Testis (tissue), 5 donors: ENCODE data around the gene ZNF335. TPM values are rescaled to one million over a fixed set of nuclear protein-coding genes. Genes with fewer than 3 reads are reported as not detected.

Experiments used
- DNase-seq: peaks from one replicate; pipeline ENCODE4 v3.0.0-alpha.2; 2019
- H3K27ac ChIP-seq, 2 donors: fragments of 200-600 bp; sonication (generic); one replicate each; pipeline ENCODE4 v1.5.1; 2019
- H3K27me3 ChIP-seq: fragments of 200-600 bp; sonication (generic); one replicate; pipeline ENCODE4 v1.5.1; 2019
- H3K36me3 ChIP-seq: fragments of 200-600 bp; sonication (generic); one replicate; pipeline ENCODE4 v1.5.1; 2017; ENCODE audit warnings: low read depth; ENCODE audit errors: missing control alignments
- H3K4me1 ChIP-seq: fragments of 200-600 bp; sonication (generic); one replicate; pipeline ENCODE4 v1.5.1; 2019
- H3K4me3 ChIP-seq, 2 donors: fragments of 200-600 bp; sonication (generic); one replicate each; pipeline ENCODE4 v1.5.1; 2017 to 2019
- H3K9me3 ChIP-seq: fragments of 200-600 bp; sonication (generic); one replicate; pipeline ENCODE4 v1.5.1; 2017
- POLR2A ChIP-seq: fragments of 450-650 bp; IDR thresholded peaks from one replicate; pipeline ENCODE4 v1.6.1; 2017; ENCODE audit warnings: antibody characterized with exemption, mild to moderate bottlenecking, moderate library complexity
- WGBS, 2 donors: methylation state at CpG; one replicate each; pipeline ENCODE4 v1.1.5; 2018; 5-methylcytosine and 5-hydroxymethylcytosine counted together
- intact Hi-C: fragments of 100-400 bp; cut with DNase I; formaldehyde crosslinking; loops from one replicate; pipeline ENCODE4 v1.15.1; 2023; ENCODE audit warnings: low total_unique reads
- long read RNA-seq, 2 donors: transcript quantifications; one replicate each; lab custom pipeline, GENCODE V29; 2026
- polyA plus RNA-seq: library from polyadenylated mRNA; stranded (reverse); fragments of 350-450 nt; fragmentation: Illumina TruSeq; extraction: RNeasy Lipid Tissue Mini Kit (QIAGEN cat#74804); gene quantifications from one replicate; pipeline ENCODE4 v1.2.3, GENCODE V29; 2014; ENCODE audit warnings: low read depth, low replicate concordance; ENCODE audit not compliant: insufficient read depth
- total RNA-seq, 2 donors: library from RNA; depleted of rRNA; stranded (reverse); fragments of >200 nt; gene quantifications; one replicate each; pipeline ENCODE4 v1.2.3, GENCODE V29; 2016
- TF ChIP-seq, protein P1 (sequence below), 3 experiments: fragments of 450-650 bp in 2 of 3; fragments of 200-600 bp in 1 of 3; sonication (generic) in 1 of 3; IDR thresholded peaks; one replicate each; pipeline ENCODE4 v1.5.1; 2016 to 2019; ENCODE audit warnings: antibody characterized with exemption in 3 of 3, mild to moderate bottlenecking in 2 of 3, moderate library complexity in 1 of 3

ZNF335 gene, protein sequence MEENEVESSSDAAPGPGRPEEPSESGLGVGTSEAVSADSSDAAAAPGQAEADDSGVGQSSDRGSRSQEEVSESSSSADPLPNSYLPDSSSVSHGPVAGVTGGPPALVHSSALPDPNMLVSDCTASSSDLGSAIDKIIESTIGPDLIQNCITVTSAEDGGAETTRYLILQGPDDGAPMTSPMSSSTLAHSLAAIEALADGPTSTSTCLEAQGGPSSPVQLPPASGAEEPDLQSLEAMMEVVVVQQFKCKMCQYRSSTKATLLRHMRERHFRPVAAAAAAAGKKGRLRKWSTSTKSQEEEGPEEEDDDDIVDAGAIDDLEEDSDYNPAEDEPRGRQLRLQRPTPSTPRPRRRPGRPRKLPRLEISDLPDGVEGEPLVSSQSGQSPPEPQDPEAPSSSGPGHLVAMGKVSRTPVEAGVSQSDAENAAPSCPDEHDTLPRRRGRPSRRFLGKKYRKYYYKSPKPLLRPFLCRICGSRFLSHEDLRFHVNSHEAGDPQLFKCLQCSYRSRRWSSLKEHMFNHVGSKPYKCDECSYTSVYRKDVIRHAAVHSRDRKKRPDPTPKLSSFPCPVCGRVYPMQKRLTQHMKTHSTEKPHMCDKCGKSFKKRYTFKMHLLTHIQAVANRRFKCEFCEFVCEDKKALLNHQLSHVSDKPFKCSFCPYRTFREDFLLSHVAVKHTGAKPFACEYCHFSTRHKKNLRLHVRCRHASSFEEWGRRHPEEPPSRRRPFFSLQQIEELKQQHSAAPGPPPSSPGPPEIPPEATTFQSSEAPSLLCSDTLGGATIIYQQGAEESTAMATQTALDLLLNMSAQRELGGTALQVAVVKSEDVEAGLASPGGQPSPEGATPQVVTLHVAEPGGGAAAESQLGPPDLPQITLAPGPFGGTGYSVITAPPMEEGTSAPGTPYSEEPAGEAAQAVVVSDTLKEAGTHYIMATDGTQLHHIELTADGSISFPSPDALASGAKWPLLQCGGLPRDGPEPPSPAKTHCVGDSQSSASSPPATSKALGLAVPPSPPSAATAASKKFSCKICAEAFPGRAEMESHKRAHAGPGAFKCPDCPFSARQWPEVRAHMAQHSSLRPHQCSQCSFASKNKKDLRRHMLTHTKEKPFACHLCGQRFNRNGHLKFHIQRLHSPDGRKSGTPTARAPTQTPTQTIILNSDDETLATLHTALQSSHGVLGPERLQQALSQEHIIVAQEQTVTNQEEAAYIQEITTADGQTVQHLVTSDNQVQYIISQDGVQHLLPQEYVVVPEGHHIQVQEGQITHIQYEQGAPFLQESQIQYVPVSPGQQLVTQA (N-terminal part only)
- total RNA-seq (10 to 100 TPM; 50.5 to 53.5 TPM), polyA plus RNA-seq (25.3 TPM)
- long read RNA-seq, donor 1: 0 reads
- long read RNA-seq, donor 2, partial matches to known transcripts: 0 of 2 reads
- long read RNA-seq, donor 2, other reads (novel, unspliced or antisense): 0 of 2 reads

DNA sequence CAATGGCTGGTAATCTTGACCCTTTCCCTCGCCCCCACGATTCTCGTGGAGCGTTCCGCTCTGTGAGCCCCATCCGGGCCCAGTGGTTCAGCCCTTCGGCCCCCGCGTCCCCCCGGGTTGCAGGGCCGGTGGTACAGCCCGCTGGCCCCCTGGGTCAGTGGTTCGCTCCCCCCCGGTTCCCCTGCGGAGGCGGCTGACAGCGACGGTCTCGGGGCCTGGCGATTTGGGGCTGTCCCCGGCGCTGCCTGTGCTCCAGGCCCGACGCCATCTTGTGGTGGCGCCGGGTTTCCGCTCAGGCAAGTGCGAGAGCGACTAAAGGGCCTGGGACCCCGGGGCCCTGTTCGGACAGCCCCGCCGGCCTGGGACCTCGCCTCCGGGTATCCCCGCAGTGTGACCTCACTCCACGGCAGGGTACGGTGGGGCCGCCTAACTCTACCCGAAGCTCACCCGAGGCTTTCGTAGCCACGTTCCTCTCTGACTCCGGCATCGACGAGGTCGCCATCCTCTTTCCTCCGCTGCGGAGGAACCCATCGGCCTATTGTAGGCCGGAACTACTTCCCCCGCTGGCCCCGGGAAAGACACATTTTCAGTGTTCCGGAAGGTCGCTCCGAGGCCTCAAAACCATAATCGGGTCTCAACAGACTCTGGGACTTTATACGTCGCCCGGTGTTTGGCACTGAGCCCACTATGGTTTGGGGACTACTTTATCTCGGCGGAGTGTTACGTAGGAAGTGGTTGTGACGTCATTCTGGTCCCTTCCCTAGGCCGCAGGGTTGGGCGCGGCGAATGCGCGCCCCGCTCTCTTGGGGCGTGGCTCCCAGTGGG, at the start of gene ZNF335:
ZNF335 (minus strand) TSS at position 529 of the 825 bp plus-strand sequence. CDS start 793 bp downstream, outside the sequence.
- H3K4me1 ChIP-seq: peaks cover 14% of the 10 kb centered on the region
- H3K36me3 ChIP-seq: no peaks in the 10 kb centered on the region
- H3K27ac ChIP-seq: peak within 1 kb of the TSS; percentile 97 to 99
- TF ChIP-seq POLR2A: peak; percentile 18
- TF ChIP-seq, protein P1, sequence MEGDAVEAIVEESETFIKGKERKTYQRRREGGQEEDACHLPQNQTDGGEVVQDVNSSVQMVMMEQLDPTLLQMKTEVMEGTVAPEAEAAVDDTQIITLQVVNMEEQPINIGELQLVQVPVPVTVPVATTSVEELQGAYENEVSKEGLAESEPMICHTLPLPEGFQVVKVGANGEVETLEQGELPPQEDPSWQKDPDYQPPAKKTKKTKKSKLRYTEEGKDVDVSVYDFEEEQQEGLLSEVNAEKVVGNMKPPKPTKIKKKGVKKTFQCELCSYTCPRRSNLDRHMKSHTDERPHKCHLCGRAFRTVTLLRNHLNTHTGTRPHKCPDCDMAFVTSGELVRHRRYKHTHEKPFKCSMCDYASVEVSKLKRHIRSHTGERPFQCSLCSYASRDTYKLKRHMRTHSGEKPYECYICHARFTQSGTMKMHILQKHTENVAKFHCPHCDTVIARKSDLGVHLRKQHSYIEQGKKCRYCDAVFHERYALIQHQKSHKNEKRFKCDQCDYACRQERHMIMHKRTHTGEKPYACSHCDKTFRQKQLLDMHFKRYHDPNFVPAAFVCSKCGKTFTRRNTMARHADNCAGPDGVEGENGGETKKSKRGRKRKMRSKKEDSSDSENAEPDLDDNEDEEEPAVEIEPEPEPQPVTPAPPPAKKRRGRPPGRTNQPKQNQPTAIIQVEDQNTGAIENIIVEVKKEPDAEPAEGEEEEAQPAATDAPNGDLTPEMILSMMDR (IDR thresholded peaks at IDR 0.05): peak; percentile 37 to 64 (median 60)
- WGBS, 2 donors: 0 to 1% methylated on average over 20 to 59 of the region's 72 CpGs
- peak within 1 kb of the TSS; percentile 81 to 90 for H3K4me3 ChIP-seq
- no peaks in the 10 kb centered on the region for H3K9me3 ChIP-seq
- no peaks in the 10 kb centered on the region for H3K27me3 ChIP-seq
- peak; percentile 95 for DNase-seq
- intact Hi-C loops: no loop called here

DNA sequence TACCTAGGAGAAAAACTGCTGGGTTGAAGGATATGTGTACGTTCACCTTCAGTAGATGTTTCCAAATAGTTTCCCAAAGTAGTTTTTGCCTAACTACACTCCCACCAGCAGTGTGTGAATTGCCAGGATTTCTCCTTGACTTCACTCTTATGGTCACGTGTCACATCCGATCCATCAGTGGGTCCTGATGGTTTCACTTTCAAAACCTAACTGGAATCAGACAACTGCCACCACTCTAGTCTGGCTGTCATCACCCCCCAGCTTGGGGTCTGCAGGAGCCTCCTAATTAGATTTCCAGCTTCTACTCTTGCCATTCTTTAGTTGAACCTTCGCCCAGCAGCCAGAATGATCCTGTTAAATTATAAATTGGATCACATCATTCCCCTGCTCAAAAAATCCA, 48.6 kb upstream of the ZNF335 start:
- WGBS, 2 donors: 69 to 91% methylated on average over 4 of the region's 4 CpGs
- TF ChIP-seq, protein P1 (IDR thresholded peaks at IDR 0.05): no peak
- no peak for TF ChIP-seq POLR2A
- H3K9me3 ChIP-seq: no peaks in the 10 kb centered on the region
- no peak for DNase-seq
- H3K27me3 ChIP-seq: no peaks in the 10 kb centered on the region
- no peak overlapping the region for H3K4me3 ChIP-seq
- intact Hi-C loops: no loop called here
- H3K4me1 ChIP-seq: no peaks in the 10 kb centered on the region
- H3K36me3 ChIP-seq: no peaks in the 10 kb centered on the region
- H3K27ac ChIP-seq: no peak overlapping the region

DNA sequence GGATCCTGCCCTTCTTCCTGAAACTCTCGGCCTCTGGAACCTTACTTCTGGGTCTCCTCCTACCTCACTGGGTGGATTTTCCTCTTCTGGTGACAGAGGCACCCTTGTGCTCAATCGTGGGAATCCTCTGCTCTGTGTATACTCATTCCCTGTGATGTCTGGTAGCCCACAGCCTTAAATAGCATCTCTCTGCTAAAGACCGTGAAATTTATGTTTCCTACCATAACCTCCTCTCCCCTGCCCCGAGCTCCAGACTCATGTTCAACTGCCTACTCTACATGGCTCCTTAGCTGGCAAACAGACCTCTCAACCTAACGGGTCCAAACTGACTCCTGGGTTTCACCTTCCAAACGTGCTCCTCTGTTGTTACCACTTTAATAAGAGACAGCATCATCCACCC, 46.6 kb upstream of the ZNF335 start:
- H3K4me1 ChIP-seq: peaks cover 5% of the 10 kb centered on the region
- no peaks in the 10 kb centered on the region for H3K9me3 ChIP-seq
- no peaks in the 10 kb centered on the region for H3K27me3 ChIP-seq
- no peak overlapping the region for H3K4me3 ChIP-seq
- 63 to 67% methylated on average over 6 of the region's 6 CpGs for WGBS, 2 donors
- intact Hi-C loops: no loop called here
- H3K27ac ChIP-seq: no peak overlapping the region
- no peak for DNase-seq
- H3K36me3 ChIP-seq: no peaks in the 10 kb centered on the region
- TF ChIP-seq, protein P1 (IDR thresholded peaks at IDR 0.05): no peak
- TF ChIP-seq POLR2A: no peak

DNA sequence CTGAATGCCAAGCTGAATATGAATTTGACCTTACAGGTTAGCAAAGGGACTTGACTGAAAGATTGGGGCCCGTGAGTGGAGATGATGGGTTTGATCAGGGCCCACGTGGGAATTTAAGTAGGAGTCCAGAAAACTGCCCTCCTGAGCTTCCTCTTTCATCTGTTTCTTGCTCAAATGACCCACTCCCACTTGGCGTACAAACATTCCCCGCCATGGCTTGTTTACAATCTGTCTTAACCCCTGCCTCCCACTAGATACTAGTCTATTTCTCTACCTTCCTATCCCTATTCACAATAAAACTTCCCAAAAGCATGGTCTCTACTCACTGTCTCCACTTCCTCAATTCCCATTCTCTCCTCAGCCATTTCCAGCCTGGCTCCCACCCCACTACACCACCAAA, 46.1 kb upstream of the ZNF335 start:
- H3K27me3 ChIP-seq: no peaks in the 10 kb centered on the region
- WGBS, 2 donors: 59 to 68% methylated on average over 4 of the region's 4 CpGs

More for the DNA sequence above, 46.1 kb upstream of the ZNF335 start:
- TF ChIP-seq, protein P1 (IDR thresholded peaks at IDR 0.05): no peak
- TF ChIP-seq POLR2A: no peak
- no peaks in the 10 kb centered on the region for H3K9me3 ChIP-seq
- peaks cover 5% of the 10 kb centered on the region for H3K4me1 ChIP-seq
- H3K27ac ChIP-seq: no peak overlapping the region
- H3K36me3 ChIP-seq: no peaks in the 10 kb centered on the region
- intact Hi-C loops: no loop called here
- no peak overlapping the region for H3K4me3 ChIP-seq
- no peak for DNase-seq
